Non-pigmented ciliary epithelial cell (primary cell): ENCODE data around the gene ZDHHC1.

ENCODE experiments used
- DNase-seq: peaks from one replicate; pipeline ENCODE4 v3.0.0-alpha.2; 2010; ENCODE audit warnings: low read depth

The ZDHHC1 gene

DNA sequence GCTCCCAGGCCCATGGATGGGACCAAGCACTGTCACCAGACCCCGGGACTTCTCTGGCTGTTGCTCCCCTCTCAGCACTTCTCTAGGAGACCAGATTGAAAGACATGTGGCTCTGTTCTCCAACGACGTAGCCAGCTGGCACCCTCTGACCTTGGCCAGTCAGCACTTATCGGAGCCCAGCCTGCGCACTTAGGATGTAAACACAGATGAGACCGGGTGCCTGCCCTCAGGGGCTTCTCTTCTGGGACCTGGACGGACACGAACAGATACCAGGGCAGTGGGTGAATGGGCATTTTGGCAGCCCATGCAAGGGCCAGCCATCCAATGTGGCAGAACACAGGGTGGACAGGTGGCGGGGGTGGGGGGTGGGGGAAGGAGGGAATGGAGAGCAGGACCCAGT, 6.6 kb downstream of the ZDHHC1 start:
- no peak for DNase-seq

- DNase-seq, result no peak
Measured at GRCh38 chr16:67407788-67408452, 8.4 kb downstream of the ZDHHC1 start.

GRCh38 chr16:67407176-67407787, 9.0 kb downstream of the ZDHHC1 start:
- DNase-seq, result no peak

DNA sequence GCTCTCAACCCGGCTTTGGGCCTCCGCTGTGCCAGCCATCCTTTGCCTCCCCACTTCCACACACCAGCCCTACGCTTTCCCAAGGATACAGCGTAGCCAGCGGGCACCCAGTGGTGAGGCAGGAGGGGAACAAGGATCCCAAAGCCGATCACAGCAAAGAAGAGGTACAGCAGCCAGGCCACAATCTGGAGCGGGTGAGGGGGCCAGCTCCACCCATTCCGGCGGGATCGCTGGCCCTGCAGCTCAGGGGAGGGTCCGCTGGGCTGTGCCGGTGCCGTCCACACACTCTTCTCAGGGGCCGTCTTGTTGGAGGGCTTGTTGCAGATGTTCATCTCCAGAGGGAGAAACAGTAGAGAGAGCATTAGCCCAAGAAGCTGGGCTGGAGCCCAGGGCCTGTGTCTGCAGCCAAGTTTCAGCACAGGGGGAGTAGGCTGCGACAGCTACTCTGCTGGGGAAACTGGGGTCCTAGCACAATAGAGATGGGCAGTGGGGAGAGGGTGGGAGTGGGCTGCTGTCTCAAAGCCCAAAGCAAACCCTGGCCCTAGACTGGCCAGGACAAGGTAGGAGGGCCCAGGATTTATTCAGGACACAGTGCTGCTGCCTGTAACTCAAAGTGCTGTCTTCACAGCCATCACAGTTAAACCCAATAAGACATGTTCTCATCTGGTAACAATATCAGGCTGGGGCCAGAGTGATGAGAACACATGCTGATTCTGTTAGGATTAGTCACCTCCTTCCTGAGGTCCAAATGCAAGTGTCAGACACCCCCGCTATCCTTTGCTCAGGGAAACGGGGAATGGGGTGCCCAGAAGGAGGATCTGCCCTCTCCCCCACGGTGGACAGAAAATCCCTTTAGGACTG, 9.9 kb downstream of the ZDHHC1 start:
- peak; percentile 63 for DNase-seq

DNA sequence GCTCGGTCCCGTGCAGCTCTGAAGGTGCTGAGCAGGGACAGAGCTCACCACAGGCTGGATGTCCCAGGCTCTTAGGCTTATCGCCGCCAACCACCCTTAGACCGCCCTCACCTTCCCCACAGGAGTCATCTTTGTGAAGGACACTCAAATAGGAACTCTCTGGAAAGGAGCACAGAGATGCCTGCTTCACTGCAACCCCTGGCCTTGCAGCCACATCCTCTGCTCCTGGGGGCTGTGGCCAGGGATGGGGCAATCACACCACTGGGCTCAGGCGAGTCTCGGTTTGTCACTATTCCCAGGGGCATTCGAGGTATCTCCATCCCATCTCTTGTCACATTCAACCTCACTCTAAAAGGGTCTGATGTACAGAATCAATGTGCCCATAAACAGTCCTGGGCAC, 10.9 kb downstream of the ZDHHC1 start:
- no peak for DNase-seq

GRCh38 chr16:67404740-67405226, 11.5 kb downstream of the ZDHHC1 start:
- no peak for DNase-seq

DNA sequence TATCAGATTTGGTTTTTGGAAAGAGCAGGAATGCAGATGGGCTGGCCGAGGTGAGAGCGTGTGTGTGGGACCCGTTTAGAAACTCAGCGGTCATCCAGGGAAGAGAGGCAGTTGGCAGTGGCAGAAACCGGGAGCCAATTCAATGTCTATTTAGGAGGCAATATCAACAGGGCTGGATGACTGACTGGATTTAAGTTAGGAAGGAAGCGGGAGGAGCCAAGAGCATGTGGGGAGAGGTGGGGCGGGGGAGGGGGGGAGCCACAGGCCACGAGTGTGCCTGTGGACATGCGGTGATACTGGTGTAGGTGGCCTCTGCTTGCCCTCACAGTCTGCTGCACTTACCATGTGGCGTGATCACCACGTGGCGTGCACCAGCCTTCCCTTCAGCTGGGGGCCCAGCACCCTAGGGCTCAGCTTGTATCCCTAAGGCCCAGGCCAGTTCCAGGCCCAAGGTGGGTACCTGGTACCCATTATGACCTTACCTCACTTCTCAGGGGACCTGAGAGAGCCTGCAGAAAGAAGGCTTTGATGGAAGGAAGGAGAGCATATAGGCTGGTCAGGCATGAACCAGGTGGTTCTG, 12.2 kb downstream of the ZDHHC1 start:
- no peak for DNase-seq

DNA sequence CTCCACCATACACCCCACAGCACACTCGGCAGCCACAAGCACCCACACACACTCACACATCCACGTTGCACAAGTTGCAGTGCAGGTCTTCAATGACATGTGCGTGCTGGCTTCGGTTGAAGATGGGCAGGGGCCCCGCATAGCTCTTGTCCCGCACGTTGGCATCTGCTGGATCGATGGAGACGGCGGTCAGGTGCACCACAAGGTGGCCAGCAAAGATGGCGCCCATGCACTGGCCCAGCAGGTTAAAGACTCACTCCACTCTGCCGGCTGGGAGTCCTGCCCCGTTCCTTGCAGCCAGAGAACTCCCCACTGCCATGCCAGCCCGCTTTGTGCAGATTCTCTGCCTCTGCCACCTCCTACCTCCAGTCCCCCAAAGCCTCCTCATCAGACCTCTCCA, 15.4 kb downstream of the ZDHHC1 start:
- no peak for DNase-seq

DNA sequence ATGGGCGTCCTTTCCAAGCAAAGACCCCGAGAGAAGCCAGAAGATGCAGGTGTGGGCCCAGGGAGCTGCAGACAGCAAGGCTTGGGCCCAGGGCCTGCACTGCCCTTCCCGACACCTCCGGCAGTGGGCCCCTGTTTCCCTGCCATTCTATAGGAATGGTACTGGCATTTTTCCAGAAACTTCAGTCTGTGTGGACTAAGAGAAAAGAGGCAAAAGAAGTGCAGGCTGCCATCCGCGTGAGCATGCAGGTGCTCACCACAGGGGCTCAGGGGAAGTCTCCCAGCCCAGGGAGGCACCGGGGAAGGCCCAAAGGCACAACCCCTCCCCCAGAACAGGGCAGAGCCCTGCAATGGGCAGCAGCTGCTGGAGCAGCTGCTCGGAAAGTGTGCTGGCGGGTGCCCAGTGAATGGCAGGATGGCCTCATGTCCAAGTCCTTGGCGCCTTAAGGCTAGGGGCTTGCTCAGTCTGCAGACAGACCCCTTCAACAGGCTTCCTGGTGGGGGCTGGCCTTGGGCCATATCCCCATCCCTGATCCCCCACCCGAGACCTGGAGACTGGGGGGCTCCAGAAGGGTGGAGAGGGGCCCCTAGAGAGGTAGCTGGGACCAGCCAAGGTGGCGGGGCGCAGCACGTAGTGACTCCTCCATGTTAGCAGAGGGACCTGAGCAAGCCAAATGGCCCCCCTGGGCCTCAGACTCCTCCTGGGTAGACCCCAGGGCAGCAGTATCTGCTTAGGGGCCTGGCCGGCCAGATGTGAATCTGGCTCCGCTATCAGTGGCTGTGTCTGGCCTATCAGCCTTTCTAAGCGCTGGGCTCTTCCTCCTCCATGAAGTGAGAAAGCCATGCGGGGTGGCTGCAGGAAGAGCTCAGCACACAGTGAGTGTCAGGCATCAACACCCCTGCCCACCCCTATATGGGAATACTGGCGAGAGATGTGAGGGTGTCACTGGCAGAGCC, 16.2 kb downstream of the ZDHHC1 start:
- DNase-seq, result no peak

GRCh38 chr16:67399218-67399733, 17.0 kb downstream of the ZDHHC1 start:
- no peak for DNase-seq

- no peak for DNase-seq
Measured at GRCh38 chr16:67398546-67399217, 17.6 kb downstream of the ZDHHC1 start.

- no peak for DNase-seq
Measured at GRCh38 chr16:67397812-67398545, 18.3 kb downstream of the ZDHHC1 start.

GRCh38 chr16:67397036-67397801, 19.1 kb downstream of the ZDHHC1 start:
- no peak for DNase-seq

DNA sequence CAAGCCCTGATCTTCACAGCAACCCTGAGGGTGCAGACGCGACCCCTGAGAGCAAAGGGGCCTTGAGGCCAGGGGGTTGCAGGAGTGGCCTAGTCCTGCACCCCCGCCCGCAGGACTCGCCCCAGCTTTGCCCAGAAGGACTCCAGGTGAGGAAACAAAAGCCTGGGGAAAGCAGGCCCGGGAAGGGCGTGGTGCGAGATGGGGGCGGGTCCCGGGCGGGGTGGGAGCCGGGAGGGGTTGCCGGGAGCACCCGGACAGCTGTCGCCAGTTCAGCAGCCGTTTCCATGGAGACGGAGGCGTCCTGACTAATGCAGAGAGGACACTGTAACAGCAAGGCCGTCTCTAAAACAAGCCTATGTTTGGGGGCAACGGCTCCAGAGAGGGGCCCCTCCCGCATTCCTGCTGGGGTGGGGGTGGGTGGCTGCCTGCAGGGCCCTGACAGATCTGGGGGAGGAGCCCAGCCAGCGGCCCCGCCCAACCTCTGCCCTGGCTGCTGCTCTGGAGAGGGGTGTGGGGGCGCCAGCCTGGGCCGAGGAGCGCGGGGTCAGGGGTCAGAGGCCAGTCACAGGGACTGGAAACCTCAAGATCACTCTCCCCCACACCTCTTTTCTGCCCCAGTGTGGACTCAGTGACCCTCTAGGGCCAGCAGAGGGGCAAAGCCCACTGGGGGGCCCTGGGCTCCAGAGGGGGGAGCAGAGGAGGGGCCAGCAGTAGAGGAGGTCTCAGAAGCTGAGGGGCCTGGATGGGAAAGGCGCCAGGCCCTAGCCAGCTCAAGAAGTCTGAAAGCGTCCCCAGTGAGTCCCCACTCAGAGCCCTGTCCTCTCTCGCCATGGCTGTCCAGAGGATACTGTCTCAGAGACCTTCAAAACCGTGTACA, 19.9 kb downstream of the ZDHHC1 start:
- no peak for DNase-seq

DNA sequence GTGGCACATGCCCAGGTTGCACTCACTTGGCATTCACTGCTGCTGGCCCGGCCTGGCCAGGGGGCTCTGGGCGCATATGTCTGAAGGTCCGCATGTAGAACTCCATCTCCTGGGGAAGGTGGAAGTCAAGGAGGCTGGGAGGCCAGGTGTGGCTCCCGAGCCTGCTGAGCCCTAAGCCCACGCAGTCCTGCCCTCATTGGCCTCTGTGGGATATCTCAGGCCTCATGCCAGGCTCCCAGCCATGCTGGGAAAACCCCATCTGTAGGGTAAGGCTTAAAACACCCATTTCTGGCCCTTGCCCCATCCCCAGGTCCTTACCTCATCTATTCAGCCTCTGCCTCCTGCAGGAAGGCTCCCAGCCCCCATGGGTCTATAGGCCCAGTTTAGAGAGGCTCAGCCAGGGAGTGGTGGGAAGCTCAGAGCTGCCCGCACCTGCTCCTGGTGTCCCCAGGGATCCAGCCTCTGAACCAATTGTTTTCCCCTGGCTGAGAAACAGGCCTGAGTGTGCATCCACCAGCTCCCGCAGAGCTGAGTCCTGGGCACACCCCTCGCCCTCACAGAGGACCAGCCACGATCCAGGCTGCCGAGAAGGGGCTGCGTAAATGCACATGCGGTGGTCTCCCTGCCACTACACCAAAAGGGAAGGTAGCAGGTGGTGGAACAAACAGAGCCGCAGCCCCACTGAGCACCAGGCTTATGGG, 20.7 kb downstream of the ZDHHC1 start:
- no peak for DNase-seq

DNA sequence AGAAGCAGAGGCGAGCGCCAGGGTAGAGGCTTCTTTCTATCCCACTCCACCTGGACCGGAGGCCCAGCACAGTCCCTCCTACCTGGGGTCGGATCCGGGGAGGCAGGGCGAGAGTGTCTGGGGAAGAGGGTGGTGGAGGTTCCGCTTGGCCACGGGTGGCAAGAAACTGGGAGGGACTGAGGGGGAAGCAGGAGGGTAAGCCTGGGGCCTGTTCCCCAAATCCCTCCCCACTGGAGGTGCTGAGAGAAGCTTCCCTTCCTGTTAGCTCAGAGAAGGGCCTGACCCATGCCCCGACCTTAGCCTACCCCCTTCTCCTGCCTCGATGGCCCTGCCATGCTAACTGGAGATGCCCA, 21.2 kb downstream of the ZDHHC1 start:
- no peak for DNase-seq
